ENCODE data around the gene NPHS2.
"Not testable (repeated sequence)": the region's sequence is repeated elsewhere in the genome, so short reads cannot be mapped to it uniquely, and the experiment has no call there.

Gene NPHS2

DNA sequence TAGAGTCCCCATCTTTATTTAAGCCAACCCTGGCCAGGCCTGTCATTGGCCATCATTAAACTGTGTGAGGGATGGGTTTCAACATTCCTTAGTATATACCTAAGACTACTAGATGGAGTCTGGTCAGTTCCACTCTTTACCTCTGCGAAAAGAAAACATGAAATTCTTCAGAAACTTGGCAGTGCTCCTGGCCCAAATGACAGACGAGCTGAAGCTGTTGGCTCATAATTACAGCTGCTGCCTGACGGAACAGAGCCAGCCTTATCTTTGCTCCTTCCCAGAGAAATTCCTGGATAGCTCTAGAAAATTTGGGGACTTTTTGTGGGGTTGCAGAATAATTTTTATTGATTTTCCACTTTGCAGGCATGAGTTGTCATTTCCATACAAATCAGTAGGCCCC lies 30.4 kb downstream of the NPHS2 start:
- DNase-seq = no peak

DNA sequence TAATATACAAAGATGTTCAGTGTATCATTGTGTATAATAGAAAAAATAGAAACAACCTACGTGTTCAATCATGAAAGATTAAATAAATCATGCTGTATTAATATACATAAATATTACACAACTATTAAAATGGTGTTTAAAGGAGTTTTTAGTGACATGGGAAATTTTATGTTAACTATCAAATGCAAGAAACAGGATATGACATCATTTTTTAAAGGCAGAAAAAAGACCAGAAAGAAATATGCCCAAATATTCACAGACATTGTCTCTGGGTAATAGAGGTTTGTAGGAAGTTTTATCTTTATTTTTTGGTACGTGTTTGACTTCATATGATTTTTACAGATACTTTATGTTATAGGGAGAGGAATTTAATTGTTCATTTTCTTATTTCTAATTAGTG lies 34.0 kb downstream of the NPHS2 start:
- DNase-seq = no peak

DNA sequence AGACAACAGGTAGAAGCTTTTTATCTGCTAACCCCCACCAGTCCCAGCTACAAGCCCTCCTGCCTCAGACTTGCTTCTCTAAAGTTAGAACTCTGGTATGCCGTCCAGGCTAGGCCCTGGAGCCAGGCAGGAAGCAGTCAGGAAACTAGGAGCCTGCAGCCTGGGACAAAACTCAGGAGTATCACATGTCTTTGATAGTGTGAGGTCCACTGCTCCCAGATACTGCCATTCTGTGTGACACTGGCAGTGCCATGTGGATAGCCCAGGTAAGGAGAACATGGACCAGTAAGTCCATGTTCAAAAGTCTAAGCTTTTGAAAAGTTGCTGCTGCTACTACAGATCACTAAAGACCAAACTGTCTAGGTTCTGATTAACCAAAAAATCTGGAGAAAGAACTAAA lies 45.4 kb downstream of the NPHS2 start:
- no peak for DNase-seq

DNA sequence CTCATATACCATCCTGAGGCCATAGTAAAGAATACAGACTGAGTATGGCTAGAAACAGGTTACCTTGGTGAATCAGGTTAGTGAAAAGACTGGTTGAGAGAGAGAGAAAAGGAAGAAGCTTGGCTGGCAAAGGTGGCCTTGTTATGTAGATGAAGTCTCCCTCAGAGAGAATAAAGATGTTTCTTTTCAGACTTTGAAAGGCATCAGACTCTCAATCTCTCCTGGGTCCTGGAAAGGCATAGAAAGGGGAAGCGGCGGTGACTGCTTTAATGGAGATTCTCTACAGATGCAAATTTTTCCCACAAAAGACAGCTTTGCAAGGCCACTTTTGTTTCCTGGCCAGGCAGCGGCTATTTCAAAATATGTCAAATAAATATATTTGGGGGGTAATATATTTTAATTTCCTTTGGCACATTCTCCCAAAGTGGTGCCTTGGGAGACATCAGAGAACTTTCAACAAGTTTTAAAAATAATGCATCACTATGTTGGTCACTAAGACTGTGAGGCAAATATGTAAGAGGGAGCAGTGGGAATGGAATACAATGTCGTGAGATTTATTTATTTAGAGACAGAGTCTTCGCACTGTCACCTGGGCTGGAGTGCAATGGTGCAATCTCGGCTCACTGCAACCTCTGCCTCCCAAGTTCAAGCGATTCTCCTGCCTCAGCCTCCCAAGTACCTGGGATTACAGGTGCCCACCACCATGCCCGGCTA lies 46.1 kb downstream of the NPHS2 start:
- DNase-seq = no peak

DNA sequence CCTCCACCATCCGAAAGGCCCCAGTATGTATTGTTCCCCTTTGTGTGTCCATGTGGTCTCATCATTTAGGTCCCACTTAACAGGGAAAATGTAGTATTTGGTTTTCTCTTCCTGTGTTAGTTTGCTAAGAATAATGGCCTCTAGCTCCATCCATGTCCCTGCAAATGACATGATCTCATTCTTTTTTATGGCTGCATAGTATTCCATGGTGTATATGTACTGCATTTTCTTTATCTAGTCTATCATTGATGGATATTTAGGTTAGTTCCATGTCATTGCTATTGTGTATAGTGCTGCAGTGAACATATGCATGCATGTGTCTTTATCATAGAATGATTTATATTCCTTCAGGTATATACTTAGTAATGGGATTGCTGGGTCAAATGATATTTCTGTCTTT lies 57.2 kb downstream of the NPHS2 start:
- not testable (repeated sequence) for DNase-seq

DNA sequence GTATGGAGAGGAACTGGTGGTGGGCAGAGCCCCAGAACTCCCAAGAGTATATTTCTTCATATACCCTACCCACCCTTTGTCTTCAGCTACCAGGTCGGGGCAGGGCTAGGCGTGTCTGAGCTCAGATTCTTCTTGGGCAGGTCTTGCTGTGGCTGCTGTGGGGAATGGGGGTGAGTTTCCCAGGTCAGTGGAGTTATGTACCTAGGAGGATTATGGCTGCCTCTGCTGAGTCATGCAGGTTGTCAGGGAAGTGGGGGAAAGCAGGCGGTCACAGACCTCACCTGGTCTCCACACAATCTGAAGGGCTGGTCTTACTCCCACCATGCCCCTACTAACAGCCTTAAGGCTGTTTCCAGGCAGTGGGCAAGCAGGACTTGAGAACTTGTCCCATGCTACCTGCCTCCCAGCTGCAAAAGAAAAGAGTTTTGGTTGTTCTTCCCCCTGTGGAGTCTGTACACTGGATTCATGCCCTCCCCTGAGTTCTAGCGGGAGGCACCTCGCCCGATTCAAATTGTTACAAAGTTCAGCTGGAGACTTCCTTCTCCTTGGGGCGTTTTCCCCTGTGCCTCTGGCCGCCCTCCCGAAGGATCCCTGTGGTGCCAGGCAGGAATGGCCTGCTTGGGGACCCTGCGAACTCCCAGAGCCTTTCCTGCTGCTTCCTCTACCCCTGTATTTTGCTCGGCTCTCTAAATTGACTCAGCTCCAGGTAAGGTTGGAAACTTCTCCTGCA lies 58.6 kb downstream of the NPHS2 start:
- no peak for DNase-seq

DNA sequence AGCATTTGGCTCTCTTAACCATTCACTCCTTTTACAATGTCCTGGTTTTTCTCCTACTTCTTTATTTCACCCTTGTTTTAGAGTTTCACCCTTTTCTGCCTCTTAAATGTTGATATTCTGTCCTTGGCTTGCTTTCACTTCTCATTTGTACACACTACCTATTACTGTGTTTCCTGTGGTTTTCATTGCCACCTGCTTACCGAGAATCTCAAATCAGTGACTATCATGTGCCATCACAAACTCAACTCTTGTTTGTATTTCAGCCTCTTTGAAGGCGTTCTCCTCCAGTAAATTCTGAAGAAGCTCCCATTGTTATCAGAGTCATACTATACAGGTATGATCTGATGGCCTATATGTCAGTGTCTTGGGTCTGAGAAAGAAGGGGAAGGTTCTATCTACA lies 65.7 kb downstream of the NPHS2 start:
- DNase-seq = no peak

DNA sequence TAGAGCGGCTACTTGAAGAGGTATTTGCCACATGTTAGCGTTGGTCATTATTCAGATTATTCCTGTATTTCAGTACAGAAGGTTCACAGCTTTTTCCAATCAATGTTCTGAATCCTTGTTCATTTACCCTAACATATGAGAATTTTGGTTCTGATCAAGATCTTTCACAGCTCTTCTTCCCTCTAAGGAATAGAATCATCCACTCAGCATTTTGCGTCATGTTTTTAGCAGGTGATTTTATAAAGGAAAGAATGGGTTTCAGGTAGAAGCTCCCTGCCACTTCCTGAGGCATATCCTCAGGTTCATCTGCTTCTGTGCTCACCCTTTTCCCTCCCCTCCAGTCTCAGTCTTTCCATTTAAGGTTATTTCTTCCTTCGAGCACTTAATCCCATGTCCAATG lies 66.4 kb downstream of the NPHS2 start:
- DNase-seq = no peak

DNA sequence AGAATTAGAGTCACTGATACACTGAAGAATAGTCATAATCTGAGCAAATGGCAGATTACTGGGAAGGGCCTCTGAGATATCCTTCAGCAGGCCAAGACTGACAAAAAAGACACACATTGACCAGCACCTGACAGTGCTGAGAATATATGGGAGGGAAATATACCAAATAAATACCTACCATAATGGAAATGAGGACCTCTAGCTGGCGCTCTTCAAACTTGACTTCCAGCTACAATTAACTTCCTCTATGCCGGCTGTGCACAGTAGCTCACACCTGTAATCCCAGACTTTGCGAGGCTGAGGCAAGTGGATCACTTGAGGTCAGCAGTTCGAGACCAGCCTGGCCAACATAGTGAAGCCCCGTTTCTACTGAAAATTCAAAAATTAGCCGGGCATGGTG lies 69.5 kb downstream of the NPHS2 start:
- DNase-seq = no peak

Measured in GOT3 (cell line).